ENCODE measurements around the gene NPIPA5. TPM values are rescaled to one million over a fixed set of nuclear protein-coding genes. Genes with fewer than 3 reads are reported as not detected.
"Not testable (repeated sequence)": the region's sequence is repeated elsewhere in the genome, so short reads cannot be mapped to it uniquely, and the experiment has no call there.

The NPIPA5 gene
- total RNA-seq, 1 experiment from 2014 or later, result 4.7 TPM

GRCh38 chr16:15418206-15418605 lies 40.1 kb upstream of the NPIPA5 start:
- Histone ChIP-seq H3K9me3 (ENCODE audit: low read length) (no peaks in the 10 kb centered on the region), H3K9me2 (replicated peaks; ENCODE audit: low read length) (no peaks in the 10 kb centered on the region), H3K36me3 (ENCODE audit: low read depth, low read length) (no peaks in the 10 kb centered on the region), H4K20me1 (ENCODE audit: low read length) (no peaks in the 10 kb centered on the region), H3K9ac (ENCODE audit: low read length) (no peak overlapping the region), H3K27ac (ENCODE audit: low read length) (no peak overlapping the region), H3K4me1 (ENCODE audit: insufficient read depth, low read length) (peaks cover 20% of the 10 kb centered on the region), H3F3A (ENCODE audit: low read length, unreplicated experiment) (no peaks in the 10 kb centered on the region), H2AFZ (ENCODE audit: low read length) (no peak overlapping the region), H3K4me3 (ENCODE audit: low read length) (no peak overlapping the region), H3K27me3 (ENCODE audit: low read length) (no peaks in the 10 kb centered on the region), H3K79me2 (ENCODE audit: low read length) (no peaks in the 10 kb centered on the region), H3K4me2 (ENCODE audit: low read length) (no peak overlapping the region)
- ATAC-seq (no peak), DNase-seq (no peak)
- TF ChIP-seq EZH2 (IDR thresholded peaks at IDR 0.05; ENCODE audit: low read length, unreplicated experiment) (no peak), EZH2phosphoT487 (IDR thresholded peaks at IDR 0.05; ENCODE audit: borderline replicate concordance, low read length) (no peak), CTCF (conservative IDR thresholded peaks at IDR 0.05; ENCODE audit: low read depth, low read length) (no peak)
- intact Hi-C loops (cut with micrococcal nuclease), result no loop called here
- BruUV-seq (replicated peaks), result no TSS peak
- ChIA-PET CTCF (no interaction called here), POLR2A (ENCODE audit: unreplicated experiment) (no interaction called here)

- H3K4me3 ChIP-seq (ENCODE audit: low read length), result no peak overlapping the region
- H2AFZ ChIP-seq (ENCODE audit: low read length), result no peak overlapping the region
- H3K9me3 ChIP-seq (ENCODE audit: low read length), result no peaks in the 10 kb centered on the region
- TF ChIP-seq EZH2phosphoT487 (IDR thresholded peaks at IDR 0.05; ENCODE audit: borderline replicate concordance, low read length) (no peak), CTCF (conservative IDR thresholded peaks at IDR 0.05; ENCODE audit: low read depth, low read length) (no peak), EZH2 (IDR thresholded peaks at IDR 0.05; ENCODE audit: low read length, unreplicated experiment) (no peak)
- H3K36me3 ChIP-seq (ENCODE audit: low read depth, low read length), result no peaks in the 10 kb centered on the region
- H3K79me2 ChIP-seq (ENCODE audit: low read length), result no peaks in the 10 kb centered on the region
- no TSS peak for BruUV-seq (replicated peaks)
- no peaks in the 10 kb centered on the region for H3F3A ChIP-seq (ENCODE audit: low read length, unreplicated experiment)
- H3K27ac ChIP-seq (ENCODE audit: low read length), result no peak overlapping the region
- no peaks in the 10 kb centered on the region for H3K9me2 ChIP-seq (replicated peaks; ENCODE audit: low read length)
- no peak overlapping the region for H3K9ac ChIP-seq (ENCODE audit: low read length)
- H3K4me2 ChIP-seq (ENCODE audit: low read length), result no peak overlapping the region
- H4K20me1 ChIP-seq (ENCODE audit: low read length), result no peaks in the 10 kb centered on the region
- peaks cover 20% of the 10 kb centered on the region for H3K4me1 ChIP-seq (ENCODE audit: insufficient read depth, low read length)
- ChIA-PET POLR2A (ENCODE audit: unreplicated experiment) (no interaction called here), CTCF (interaction anchor here (0.5 kb wide), 1 partner anchor 50 kb away, joined by 3 read pairs; no protein-coding TSS in a partner anchor)
- ATAC-seq (no peak), DNase-seq (no peak)
- H3K27me3 ChIP-seq (ENCODE audit: low read length), result no peaks in the 10 kb centered on the region
- intact Hi-C loops (cut with micrococcal nuclease), result no loop called here
Measured at GRCh38 chr16:15417197-15417596, 39.1 kb upstream of the NPIPA5 start.

GRCh38 chr16:15415511-15415985 lies 37.5 kb upstream of the NPIPA5 start:
- H3K9ac ChIP-seq (ENCODE audit: low read length), result no peak overlapping the region
- intact Hi-C loops (cut with micrococcal nuclease), result no loop called here
- CTCF ChIA-PET, result no interaction called here

GRCh38 chr16:15409476-15409875 lies 31.4 kb upstream of the NPIPA5 start:
- H3K36me3 ChIP-seq (ENCODE audit: low read depth, low read length); H3K4me1 ChIP-seq (ENCODE audit: insufficient read depth, low read length); H3K27me3 ChIP-seq (ENCODE audit: low read length); H2AFZ ChIP-seq (ENCODE audit: low read length); BruUV-seq (replicated peaks); H3K9ac ChIP-seq (ENCODE audit: low read length); H3K9me2 ChIP-seq (replicated peaks; ENCODE audit: low read length); DNase-seq; H3F3A ChIP-seq (ENCODE audit: low read length, unreplicated experiment); H3K9me3 ChIP-seq (ENCODE audit: low read length); H3K79me2 ChIP-seq (ENCODE audit: low read length); H3K4me2 ChIP-seq (ENCODE audit: low read length); POLR2A ChIA-PET (ENCODE audit: unreplicated experiment); H3K4me3 ChIP-seq (ENCODE audit: low read length); H4K20me1 ChIP-seq (ENCODE audit: low read length); ATAC-seq; intact Hi-C loops (cut with micrococcal nuclease); H3K27ac ChIP-seq (ENCODE audit: low read length); CTCF ChIA-PET: not testable (repeated sequence)

More at GRCh38 chr16:15415511-15415985, 37.5 kb upstream of the NPIPA5 start:
- H3K9me2 ChIP-seq (replicated peaks; ENCODE audit: low read length), result no peaks in the 10 kb centered on the region
- H2AFZ ChIP-seq (ENCODE audit: low read length), result peak overlapping the region; percentile 52; the same call in 1 of the 2 replicates
- H3K27ac ChIP-seq (ENCODE audit: low read length), result peak overlapping the region; percentile 75
- DNase-seq (peak; percentile 65), ATAC-seq (peak; percentile 86)
- BruUV-seq (replicated peaks), result no TSS peak
- no peaks in the 10 kb centered on the region for H3K9me3 ChIP-seq (ENCODE audit: low read length)
- no peaks in the 10 kb centered on the region for H3K36me3 ChIP-seq (ENCODE audit: low read depth, low read length)
- TF ChIP-seq EZH2 (IDR thresholded peaks at IDR 0.05; ENCODE audit: low read length, unreplicated experiment) (no peak), EZH2phosphoT487 (IDR thresholded peaks at IDR 0.05; ENCODE audit: borderline replicate concordance, low read length) (no peak), CTCF (conservative IDR thresholded peaks at IDR 0.05; ENCODE audit: low read depth, low read length) (no peak)
- peak overlapping the region; percentile 32; the same call in 1 of the 2 replicates for H3K4me3 ChIP-seq (ENCODE audit: low read length)
- H3F3A ChIP-seq (ENCODE audit: low read length, unreplicated experiment), result no peaks in the 10 kb centered on the region
- POLR2A ChIA-PET (ENCODE audit: unreplicated experiment), result no interaction called here
- no peaks in the 10 kb centered on the region for H3K79me2 ChIP-seq (ENCODE audit: low read length)
- peaks cover 20% of the 10 kb centered on the region for H3K4me1 ChIP-seq (ENCODE audit: insufficient read depth, low read length)
- no peaks in the 10 kb centered on the region for H4K20me1 ChIP-seq (ENCODE audit: low read length)
- peak overlapping the region; percentile 70 for H3K4me2 ChIP-seq (ENCODE audit: low read length)
- H3K27me3 ChIP-seq (ENCODE audit: low read length), result no peaks in the 10 kb centered on the region

All from PC-3 (cell line).